ENCODE results near the gene ANKRD23.

Gene ANKRD23

GRCh38 chr2:96877042-96877451 lies 33.2 kb upstream of the ANKRD23 start:
- DNase-seq = no peak

GRCh38 chr2:96876269-96877041 lies 32.6 kb upstream of the ANKRD23 start:
- DNase-seq = no peak

- no peak for DNase-seq
These were observed 31.9 kb upstream of the ANKRD23 start for GRCh38 chr2:96875498-96876268.

- peak; percentile 26 for DNase-seq
These were observed 30.5 kb upstream of the ANKRD23 start for GRCh38 chr2:96874198-96874831.

GRCh38 chr2:96873651-96874096 lies 29.9 kb upstream of the ANKRD23 start:
- DNase-seq = no peak

GRCh38 chr2:96872591-96873349 lies 28.9 kb upstream of the ANKRD23 start:
- DNase-seq = no peak

GRCh38 chr2:96870626-96871255 lies 26.9 kb upstream of the ANKRD23 start:
- no peak for DNase-seq

- DNase-seq = peak; percentile 41
These were observed 26.2 kb upstream of the ANKRD23 start, which contains the start of gene SEMA4C for GRCh38 chr2:96869822-96870625. SEMA4C (minus strand) TSS chr2:96870080; CDS start chr2:96867886, 2,194 bp downstream.

GRCh38 chr2:96869281-96869821 lies 25.5 kb upstream of the ANKRD23 start:
- no peak for DNase-seq

GRCh38 chr2:96868555-96869280 lies 24.9 kb upstream of the ANKRD23 start:
- peak; percentile 72 for DNase-seq

GRCh38 chr2:96867756-96868554 lies 24.1 kb upstream of the ANKRD23 start:
- no peak for DNase-seq

- no peak for DNase-seq
These were observed 23.4 kb upstream of the ANKRD23 start for GRCh38 chr2:96866986-96867755.

GRCh38 chr2:96866586-96866985 lies 22.8 kb upstream of the ANKRD23 start:
- DNase-seq = no peak

GRCh38 chr2:96866149-96866548 lies 22.3 kb upstream of the ANKRD23 start:
- DNase-seq = no peak

GRCh38 chr2:96865654-96866053 lies 21.8 kb upstream of the ANKRD23 start:
- DNase-seq = no peak

GRCh38 chr2:96864343-96865091 lies 20.7 kb upstream of the ANKRD23 start:
- DNase-seq = no peak

- no peak for DNase-seq
These were observed 19.9 kb upstream of the ANKRD23 start for GRCh38 chr2:96863575-96864342.

Measured in NCI-H1436 (cell line).